HG02943 (cell line): Measurements from ENCODE around the gene KLF18.
"Not testable (repeated sequence)": the region's sequence is repeated elsewhere in the genome, so short reads cannot be mapped to it uniquely, and the experiment has no call there.

Experiments used
- ATAC-seq: cut with Tn5 transposase; IDR thresholded peaks from one replicate; pipeline ENCODE4 v1.9.1; 2021; ENCODE audit warnings: mild to moderate bottlenecking, low read depth, moderate library complexity; ENCODE audit not compliant: unreplicated experiment

Gene KLF18

DNA sequence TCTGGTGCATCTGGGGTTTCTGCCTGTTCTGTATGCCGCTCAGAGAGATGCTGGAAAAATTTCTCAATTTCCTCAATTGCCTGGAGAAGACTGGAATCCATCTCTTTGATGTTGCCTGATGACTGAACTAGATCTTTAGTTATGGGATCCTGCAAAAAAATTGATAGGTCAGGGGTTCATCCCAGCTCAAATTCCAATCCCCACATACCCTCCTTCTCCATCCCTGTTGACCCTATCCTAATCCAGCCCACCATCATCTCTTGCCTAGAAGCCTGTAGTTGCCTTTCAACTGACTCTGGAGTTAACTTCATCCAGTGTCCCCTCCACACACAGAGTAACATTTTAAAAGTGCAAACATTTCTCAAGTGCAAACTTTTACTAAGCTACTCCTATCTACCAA lies at the start of gene KLF18:
Gene KLF18, minus strand, starts transcription at position 101 of the 400 bp plus-strand sequence. Its CDS starts 0 bp downstream, at position 101.
- ATAC-seq, result no peak

DNA sequence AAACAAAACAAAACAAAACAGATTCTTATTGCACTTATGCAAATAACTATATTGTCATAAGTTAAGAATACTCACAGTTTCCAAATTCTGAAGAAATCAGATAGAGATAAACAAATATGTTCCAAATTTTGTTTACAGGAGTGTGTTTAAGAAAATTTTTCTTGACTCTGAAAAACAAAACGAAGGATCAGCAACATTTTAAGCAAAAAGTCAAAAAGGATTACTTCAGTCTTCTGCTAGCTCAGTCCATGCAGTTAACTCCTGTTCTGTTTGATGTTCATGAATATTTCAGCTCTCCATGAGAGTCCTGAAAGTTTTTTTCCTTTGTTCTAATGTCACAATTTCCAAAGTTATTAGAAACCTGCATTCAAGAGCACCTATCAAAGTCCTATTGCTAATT lies 33.2 kb upstream of the KLF18 start:
- ATAC-seq, result no peak

DNA sequence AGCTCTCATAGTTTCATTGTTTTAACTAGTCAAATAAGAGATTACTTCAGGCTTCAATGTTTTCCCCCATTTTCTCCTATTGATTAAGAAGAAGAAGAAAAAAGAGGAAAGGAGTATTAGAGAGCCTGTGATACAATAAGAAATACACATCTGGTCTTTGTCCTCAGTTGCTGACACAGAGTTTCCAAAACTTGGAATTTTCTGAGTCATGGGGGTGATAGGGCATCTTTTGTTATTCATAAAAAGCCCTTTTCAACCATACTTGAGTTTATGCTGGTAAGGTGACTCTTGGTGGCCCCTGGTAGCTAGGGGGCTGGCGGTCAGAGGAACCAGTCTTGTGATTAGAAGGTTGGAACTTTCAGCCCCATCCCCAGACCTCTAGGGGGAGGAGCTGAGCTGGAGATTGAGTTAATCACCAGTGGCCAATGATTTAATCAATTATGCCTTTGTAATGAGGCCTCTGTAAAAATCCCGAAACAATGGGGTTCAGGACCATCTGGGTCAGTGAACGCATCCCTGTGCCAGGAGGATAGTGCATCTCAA lies 28.9 kb upstream of the KLF18 start:
- no peak for ATAC-seq

DNA sequence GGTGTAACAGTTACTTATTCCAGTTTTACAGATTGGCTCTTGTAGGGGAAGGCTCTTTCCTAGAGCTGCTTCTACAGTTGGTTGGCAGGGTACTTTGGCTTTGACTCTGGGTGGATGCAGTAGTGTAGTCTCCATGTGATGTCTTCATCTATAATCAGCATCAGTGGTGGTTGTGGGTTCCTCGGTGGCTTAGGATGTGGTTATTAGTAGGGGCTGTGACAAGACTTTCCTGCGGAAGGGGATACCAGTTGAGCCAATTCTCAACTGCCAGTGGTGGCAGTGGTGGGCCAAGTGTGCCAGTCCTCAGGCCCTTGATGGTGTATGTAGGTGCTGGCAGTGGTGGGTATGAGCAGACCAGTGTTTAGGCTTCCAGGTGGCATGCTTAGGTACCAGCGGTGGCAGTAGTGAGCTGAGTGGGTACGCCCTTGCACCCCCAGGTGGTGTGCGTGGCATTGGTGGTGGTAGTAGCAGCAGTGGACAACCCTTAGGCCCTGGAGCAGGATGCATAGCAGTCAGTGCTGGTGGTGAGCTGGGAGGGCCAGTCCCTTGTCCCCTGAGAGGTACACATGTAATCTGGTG lies 27.2 kb upstream of the KLF18 start:
- ATAC-seq, result no peak

DNA sequence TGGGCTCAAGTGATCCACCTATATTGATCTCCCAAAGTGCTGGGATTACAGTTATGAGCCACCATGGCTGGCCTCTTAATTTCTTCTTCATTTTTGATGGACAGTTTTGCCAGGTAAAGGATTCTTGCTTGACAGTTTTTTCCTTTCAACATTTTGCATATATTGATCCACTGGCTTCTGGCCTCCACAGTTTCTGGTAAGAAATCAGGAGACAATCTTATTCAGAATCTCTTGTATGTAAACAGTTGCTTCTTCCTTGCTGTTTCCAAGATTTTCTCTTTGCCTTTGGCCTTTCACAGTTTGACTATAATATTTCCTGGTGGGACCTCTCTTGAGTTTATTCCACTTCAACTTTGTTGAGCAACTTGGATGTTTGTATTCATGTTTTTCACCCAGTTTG lies 20.1 kb upstream of the KLF18 start:
- no peak for ATAC-seq

DNA sequence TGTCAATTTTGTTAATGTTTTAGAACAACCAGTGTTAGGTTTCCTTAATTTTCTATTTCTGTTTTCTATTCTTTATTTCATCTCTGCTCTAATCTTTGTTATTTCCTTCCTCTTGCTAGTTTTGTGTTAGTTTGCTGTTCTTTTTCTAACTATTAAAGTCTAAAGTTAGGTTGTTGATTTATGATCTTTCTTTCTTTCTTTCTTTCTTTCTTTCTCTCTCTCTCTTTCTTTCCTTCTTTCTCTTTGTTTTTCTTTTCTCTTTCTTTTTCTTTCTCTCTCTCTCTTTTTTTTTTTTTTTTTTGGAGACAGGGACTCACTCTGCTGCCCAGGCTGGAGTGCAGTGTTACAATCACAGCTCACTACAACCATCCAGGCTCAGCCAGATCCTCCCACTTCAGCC lies 17.4 kb upstream of the KLF18 start:
- no peak for ATAC-seq

DNA sequence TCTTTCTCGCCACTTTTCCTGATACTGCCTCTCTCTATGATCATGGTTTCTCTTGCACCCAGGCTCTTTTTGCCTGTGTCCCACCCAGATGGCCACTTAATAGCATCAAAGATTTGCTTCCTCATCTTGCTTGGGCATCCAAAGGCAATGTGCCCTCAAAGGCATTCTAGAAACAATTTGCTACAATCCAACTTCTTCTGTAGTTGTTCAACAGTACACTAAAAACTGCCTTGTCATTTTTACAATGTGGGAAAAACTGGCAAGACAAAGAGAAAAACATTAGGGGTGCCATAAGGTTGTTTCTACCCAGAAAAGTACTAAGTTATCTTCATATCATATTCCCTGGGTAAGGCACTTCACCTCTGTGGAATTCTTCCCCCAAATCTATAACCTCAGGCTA lies 16.5 kb upstream of the KLF18 start:
- no peak for ATAC-seq

DNA sequence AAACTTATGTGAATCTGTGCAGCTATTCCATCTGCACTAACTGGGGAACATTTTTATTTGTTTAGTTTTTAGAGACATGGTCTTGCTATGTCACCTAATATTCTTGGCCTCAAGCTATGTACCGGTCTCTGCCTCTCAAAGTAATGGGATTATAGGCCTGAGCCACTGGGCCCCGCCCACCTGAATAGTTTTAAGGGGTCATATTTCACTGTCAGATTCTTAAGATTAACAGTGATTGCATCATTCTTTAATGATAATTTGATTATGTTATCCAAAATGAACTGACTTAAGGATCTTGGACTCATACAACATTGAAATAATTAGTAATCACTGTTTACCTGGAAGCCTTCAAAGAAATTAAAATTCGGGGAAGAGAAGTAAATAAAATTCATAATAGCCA lies 12.6 kb upstream of the KLF18 start:
- ATAC-seq, result no peak

DNA sequence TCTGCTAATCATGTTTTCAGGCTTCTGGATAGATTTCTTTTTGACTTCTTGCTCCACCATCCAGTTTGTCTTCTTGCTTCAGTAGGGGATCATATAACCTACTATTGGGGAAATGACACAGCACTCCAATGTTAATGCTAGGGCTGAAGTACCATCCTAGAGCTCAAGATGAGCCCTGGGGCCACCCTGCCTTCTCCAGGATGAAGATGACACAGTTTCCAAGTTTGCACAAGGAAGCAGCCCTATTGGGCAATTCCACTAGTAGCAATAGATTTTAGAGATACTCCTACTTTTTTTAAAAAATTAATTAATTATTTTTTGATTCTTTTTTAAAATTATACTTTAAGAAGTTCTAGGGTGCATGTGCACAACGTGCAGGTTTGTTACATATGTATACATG lies 11.3 kb upstream of the KLF18 start:
- ATAC-seq, result no peak

DNA sequence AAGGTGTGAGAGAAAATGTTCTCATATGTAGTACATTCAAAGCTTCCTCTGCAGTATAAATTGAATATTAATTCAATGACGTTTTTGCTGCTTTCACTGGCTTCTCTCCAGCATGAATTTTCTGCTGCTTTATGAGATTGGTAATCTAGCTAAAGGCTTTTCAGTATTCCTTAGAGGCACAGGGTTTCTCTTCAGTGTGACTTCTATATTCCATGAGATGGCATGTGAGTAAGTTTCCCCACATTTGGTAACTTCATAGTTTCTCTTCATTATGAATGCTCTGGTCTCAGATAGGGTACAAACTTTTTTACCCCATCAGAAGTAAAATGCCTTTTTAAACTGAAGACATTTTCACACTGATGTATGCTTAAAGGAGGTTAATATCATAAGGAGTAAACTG lies 10.4 kb upstream of the KLF18 start:
- ATAC-seq, result no peak

DNA sequence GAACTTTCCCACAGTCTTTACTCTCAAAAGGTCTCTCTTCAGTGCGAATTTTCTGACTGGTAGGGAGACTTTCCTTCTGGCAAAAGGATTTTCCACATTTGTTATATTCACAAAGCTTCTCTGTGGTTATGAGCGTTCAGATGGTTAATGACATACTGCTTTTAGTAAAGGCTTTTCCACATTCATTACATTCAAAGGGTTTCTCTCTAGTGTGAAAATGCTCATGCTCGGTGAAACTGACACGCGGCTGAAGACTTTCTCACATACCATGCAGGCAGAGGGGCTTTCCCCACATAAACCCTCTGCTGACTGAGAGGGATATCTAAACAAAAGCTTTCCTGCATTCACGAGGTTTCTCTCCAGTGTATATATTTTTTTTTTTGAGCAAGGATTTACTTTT lies 9.9 kb upstream of the KLF18 start:
- ATAC-seq, result no peak

DNA sequence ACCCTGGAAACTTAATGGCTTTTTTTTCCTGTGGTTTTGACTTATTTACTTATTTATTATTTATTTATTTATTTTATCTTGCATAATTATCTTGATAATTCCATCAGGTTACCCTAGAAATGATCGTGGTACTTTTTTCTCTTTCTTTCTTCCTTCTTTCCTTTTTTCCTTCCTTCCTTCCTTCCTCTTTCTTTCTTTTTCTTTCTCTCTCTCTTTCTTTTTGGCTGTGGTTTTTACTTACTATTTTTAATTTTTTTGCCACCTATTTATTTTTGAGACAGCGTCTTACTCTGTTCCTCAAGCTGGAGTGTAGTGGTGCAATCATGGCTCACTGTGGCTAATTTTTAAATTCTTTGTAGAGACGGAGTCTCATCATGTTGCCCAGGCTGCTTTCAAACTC lies 6.2 kb upstream of the KLF18 start:
- no peak for ATAC-seq

DNA sequence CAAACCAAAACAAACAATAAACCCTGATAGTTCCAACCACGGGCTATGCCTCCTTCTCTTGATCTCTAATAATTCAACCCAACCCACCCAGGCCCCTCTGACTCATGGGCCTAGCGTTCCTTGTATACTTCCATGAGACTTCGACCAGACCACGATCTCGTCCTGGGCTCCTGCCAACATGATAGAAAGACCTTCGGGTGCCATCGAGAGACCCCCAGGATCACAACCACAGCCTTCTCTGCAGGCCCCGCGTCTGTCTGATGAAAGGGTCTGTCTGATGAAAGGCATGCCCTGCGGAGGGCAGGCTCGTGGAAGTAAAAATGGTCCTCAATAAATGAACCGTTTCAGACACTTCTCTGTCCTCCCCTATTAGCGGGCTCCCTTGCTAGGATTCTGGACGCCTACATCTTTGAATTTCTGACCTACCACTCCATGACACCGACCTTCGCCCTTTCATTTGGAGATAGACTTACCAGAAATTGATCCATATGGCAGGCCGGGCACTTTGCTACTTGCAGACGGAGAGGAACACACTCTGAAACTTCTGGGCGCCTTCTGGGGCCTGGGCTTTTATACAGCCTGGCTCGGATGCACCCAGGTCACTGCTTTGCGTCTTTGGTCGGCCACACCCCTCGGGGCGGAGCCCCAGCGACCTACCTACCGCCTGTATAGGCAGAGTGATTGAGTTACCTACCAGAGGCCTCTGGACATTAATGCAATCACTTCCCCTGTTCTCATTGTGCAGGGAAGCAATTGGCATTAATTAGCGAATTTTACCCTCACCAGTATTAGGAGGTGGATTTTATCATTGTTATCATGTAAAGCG lies 5.3 kb upstream of the KLF18 start:
- ATAC-seq, result no peak

DNA sequence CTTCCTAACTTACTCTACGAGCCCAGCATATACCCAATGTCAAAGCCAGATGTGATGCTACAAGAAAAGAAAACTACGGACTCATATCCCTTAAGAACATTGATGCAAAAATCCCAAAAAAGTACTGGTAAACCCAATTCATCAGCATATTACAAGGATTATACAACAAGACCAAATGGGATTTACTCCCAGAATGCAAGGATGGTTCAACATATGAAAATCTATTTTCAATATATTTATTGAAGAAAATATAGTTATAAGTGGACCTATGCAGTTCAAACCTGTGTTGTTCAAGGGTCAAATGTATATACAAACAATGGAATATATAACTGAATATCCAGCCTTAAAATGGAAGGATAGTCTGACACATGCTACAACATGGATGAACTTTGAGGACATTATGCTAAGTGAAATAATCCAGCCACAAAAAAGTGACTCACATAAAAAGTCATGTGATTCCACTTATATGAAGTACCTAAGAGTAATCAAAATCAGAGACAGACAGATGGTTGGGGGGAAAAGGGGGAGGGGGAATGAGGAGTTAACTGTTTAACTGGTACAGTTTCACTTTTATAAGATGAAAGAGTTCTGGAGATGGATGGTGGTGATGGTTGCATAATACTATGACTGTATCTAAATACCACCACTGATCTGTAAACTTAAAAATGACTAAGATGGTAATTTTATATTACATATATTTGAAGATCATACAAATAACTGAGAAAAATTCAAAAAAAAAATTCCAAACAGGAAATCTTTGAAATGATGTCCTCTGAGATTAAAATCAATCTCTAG lies 3.7 kb upstream of the KLF18 start:
- ATAC-seq, result no peak

DNA sequence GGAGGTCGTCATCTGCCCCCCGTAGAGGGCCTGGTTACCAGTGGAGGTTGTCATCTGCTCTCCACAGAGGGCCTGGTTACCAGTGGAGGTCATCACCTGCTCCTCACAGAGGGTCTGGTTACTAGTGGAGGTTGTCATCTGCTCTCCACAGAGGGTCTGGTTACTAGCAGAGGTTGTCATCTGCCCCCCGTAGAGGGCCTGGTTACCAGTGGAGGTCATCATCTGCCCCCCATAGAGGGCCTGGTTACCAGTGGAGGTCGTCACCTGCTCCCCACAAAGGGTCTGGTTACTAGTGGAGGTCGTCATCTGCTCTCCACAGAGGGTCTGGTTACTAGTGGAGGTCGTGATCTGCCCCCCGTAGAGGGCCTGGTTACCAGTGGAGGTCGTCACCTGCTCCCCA lies 1.9 kb downstream of the KLF18 start:
- ATAC-seq, result not testable (repeated sequence)

DNA sequence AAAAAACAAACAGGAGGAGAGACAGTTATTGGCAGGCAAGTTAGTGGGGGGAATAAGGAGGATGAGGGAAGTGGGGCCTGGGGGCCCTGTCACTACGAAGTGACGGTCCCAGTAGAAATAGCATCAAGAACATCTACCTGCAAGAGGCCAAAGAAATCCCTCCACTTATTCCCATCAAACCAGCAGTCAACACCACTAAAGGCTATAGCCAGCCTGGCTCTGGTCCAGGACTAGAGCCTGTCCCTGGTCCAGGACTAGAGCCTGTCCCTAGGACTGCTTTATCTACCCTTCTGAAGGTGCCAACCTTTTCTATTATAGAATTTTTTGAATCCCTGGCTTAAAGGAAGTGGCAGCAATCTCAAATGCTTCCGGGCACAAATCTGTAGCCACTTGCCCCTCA lies 3.2 kb downstream of the KLF18 start:
- ATAC-seq, result no peak

DNA sequence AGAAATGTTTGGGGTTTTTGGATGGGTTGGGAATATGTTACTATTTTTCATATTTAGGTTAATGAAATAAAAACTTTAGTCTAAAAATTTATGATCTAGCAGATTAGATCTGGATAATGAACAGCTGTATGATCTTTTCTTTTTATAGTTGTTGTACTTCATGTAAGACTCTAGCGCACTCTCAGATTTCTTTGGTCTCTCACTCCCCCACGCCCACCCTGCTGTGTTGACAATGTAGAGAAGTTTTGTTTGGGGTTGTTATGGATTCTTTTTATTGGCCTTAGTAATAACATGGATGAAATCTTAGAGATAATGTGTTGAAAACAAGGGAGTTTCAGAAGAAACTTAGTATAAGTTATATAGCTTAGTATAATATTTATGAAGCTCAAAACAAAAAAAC lies 5.5 kb downstream of the KLF18 start:
- no peak for ATAC-seq

DNA sequence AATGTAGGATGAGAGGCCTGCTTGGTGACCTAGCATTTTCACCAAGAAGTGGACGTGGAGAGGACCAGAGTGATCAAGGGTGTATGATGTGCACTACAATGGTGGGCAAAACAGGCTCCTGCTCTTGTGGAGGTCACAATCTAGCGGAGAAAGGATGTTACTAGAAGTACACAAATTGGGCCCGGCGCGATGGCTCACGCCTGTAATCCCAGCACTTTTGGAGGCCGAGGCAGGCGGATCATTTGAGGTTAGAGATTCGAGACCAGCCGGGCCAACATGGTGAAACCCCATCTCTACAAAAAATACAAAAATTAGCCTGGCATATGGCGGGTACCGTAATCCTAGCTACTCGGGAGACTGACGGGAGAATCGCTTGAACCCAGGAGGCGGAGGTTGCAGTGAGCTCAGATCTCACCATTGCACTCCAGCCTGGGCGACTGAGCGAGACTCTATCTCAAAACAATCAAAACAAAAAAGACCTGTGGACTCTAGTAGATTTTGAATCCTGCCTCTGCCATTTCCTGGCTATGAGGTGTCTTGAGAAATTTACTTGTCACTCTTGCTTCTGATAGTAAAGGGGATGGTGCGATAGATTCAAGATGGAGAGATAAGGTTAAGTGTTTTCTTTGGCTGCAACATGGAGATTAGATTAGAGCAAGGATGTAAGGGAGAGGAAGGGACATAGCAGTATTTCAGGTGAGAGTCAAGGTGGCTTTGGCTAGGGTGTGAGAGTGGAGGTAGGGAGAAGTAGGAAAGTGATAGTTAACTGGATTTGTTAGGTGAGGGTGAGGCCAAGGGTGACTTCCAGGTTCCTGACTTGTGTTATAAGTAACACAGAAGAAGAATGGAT lies 7.1 kb downstream of the KLF18 start:
- no peak for ATAC-seq

DNA sequence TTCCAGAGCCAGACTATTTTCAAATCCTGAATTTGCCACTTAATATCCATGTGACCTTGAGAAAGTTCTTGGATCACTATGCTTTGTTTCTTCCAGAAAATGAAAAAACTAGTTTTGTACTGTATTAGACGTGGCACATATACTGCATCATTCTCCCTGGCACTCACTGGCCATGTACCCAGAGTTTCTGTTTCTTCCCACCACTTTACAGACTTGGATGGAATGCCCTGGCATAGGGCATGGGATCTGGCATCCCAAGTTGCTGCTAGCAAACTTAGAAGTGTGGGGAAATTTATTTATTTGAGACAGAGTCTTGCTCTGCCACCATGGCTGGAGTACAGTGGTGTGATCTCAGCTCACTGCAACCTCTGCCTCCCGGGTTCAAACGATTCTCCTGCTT lies 10.0 kb downstream of the KLF18 start:
- ATAC-seq, result no peak
